Measurements from ENCODE around the gene PDE8B.
"Not testable (repeated sequence)": the region's sequence is repeated elsewhere in the genome, so short reads cannot be mapped to it uniquely, and the experiment has no call there.

PDE8B gene

DNA sequence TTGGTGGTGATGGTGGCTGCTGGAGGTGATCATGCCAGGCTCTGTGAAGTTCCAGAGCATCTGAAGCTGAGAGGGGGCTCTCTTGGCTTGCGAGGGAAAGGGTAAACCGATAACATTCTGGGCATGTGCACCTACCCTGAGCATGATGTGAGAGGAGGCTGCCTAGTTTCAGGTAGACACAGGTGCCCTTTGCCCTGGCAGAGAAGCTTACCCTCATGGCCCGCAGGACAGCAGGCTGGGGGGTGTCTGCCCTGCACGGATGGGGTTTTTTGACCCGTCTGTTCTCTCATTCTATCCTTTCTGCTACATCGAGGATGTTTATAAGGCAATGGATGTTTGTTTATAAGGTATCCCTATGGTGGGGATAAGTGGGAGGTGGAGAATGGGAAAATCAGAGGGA, 148.8 kb downstream of the PDE8B start:
- DNase-seq (ENCODE audit: low read depth) = no peak

DNA sequence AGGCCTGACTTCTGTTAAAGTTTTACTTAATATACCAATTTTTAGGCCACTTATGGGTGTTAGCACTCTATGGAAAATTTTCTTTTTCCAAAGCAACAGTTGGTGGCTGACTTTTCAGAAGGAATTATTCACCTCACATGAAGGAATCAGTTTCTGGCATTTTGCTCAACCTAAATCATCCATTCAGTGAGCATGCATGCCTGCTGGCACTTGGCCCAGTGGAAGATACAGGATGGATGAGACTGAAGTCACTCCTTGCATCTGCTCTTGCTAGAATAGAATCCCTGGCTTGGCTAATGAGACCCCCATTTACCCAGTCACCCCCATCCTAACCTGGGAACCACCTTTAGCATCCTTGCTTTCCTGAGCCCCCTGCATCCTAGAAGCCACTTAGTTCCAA, 149.9 kb downstream of the PDE8B start:
- no peak for DNase-seq (ENCODE audit: low read depth)

DNA sequence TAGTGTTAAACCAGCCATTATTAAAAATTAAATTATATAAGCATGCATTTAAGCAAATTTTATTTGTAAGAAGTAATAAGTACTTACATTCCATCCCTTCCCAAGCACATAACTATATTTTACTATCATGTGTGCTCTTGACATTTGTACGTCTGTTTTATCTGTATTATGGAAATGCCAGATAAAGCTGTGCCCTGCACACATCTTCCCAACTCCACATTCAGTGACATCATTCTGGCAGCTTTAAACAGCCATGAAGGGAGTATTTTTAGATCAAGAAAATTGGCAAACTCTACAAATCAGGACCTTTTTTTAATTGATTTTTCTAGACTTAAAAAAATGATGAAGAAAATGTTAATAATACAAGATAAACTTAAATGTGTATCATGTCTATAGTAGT, 150.5 kb downstream of the PDE8B start:
- no peak for DNase-seq (ENCODE audit: low read depth)

DNA sequence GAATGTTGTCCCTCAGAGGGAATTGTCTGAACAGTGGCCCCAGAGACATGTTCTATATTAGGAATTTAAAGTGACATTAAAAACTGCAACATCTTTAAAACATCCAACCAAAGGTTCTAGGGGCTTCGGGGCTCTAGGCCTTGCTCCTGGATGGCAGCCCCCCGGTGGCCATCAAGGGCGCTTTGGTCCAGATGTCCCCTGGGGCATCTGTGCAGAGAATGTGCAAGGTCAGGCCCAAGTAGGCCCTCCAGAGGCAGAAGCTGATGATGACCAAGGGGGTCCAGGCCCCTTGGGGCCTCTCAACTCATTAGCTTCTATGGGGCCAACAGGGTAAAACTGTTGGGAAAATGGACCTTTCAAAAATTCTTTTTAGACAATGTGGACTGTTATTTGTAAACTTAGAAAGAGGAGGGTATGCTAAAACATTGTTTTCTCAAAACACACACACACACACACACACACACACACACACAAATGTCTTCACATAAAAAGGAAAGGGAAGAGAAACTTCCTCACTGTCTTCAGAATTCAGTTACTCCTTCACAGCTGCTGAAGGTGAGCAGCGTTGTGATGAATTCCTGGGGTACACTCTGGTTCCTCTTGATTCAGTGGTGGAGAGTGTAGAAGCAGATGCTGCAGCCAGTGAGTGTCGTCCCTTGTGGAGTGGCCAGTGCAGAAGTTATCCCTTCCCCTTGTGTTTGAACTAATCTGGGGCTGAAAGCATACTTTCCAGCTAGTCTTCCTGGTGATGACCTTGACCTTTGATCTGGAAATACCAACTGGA, 156.4 kb downstream of the PDE8B start:
- DNase-seq (ENCODE audit: low read depth) = no peak

DNA sequence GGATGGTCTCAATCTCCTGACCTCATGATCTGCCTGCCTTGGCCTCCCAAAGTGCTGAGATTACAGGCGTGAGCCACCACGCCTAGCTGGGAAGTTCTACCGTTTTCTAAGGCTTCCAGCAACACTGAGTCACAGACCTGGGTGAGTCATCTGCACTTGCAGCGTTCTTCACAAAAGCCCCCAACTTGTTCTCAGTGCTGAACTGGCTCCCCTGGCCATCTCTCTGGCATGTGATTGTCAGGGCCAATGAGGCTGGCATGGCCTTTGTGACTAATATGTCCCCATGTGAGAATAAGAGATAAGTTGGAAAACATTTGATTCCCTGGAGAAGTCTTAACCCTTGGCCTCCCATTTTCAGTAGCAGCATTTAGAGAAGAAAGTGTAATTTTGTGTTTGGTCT, 157.3 kb downstream of the PDE8B start:
- no peak for DNase-seq (ENCODE audit: low read depth)

DNA sequence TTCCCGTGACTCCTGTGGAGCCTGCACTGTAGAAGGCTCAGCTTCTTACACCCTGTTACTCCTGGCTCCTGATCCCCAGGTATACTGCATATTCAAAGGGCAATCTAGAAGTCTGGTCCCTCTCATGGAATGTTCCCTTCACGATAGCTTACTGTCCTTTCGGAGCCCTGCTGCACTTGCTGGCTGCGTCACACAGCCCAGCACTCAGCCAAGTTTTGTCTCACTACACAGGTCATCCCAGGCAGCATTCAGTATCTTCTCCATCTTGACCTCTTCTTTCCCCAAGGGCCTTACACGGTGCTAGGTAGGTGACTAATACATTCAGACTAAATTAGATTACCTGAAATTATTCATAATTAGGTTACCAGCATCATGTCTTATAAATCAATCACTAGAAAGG, 157.9 kb downstream of the PDE8B start:
- no peak for DNase-seq (ENCODE audit: low read depth)

DNA sequence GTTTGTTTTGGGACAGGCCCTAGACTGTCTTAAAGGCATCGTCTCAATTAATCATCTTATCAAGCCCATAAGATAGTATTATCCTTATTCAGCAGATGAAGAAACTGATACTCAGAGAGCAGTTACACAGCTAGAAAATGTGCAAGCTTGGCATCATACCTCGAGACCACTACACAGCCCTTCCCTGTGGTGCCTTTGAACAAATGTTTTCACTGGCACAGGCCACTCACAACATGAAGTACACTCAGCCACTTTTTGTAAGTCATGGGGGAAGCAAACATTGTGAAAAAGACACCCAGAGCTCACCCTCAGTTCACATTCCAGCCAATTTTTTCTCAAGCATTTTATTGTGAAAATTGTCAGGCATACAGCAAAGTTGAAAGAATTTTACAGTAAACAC, 159.1 kb downstream of the PDE8B start:
- DNase-seq (ENCODE audit: low read depth) = no peak

DNA sequence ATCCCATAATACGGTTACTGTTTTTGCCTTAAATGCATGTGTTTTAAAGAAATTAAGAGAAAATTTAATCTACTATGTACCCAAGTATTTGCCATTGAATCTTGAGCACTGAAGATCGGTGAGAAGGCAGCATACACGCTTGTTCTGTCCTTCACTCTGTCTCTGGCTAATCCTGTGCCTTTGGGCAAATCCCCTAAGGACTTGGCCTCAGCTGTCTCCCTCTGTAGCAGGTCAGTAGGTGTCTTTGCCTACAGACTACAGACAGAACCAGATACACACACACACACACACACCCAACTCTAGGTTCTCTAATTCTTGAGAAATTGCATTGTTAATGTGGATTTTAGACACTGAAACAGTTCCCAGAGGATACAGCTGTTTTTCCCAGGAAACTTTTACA, 164.2 kb downstream of the PDE8B start:
- DNase-seq (ENCODE audit: low read depth) = no peak

DNA sequence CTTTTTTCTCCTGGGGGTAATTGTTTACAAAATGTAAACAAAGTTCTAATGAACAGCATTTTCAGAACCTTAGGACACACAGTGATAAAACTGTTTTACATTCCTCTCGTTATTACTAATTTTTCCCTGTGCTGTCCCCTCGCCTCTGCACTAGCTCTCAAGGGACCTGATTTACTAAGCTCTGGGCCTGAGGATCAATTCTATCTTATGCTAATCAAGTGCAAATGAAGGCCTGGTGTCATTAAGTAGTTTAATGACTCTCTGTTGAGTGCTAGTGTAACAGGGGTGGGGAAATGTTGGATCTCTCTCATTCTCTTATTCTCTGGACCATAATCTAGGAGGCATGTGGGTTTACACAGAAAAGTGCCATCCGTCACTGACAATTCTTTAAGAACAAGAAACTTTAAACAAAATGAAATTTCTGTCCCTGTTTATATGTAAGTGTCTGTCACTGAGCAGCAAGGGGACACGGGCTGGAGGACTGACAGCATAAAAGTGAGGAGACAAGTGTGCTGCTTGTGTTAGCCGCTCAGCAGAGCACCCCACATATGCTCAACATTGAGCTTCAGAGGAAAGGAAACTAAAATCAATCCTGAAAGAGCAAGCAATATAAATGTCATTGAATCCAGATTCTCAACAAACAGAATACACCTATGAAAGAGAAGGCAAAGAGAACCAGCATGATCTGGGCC, 166.3 kb downstream of the PDE8B start:
- no peak for DNase-seq (ENCODE audit: low read depth)

DNA sequence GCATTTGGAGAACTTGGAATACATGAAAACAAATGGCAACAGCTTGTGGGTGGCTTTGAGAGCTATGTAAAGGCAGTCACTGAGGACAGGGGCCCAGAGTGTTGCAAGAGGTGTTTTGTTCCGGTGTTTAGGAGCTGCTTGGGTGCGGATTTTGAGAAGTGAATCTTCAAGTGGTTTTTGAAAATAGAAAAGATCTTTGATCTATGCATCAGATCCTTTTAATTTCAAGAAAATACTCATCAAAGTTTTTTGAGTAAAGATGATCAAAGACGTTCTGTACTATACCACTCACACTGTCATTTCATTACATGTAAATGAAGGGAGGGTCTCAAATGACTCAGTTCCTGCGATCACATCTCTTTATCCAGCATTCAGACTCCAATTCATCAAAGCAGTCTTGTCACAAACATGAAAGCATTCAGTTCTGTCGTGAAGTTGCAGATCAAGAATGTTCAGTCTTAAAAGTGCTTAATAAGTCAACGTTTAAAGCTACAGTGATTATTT, 169.1 kb downstream of the PDE8B start:
- DNase-seq (ENCODE audit: low read depth) = no peak

DNA sequence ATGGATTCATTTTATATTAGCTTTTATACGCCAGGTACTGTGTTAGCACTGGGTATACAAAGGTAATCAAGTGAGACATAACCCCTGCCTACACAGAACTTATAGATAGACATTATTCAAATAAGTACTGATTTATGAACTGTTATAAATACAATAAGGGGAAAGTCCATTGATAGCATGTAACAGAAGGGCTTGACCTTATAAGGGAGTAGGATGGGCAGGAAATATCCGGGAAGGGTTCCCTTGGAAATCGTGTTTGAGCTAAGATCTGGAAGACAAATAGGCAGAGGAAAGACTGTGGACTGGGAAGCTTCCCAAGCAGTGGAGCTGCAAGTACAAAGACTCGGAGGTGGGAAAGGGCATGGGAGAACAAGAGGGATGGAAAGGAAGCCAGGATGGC, 170.2 kb downstream of the PDE8B start:
- no peak for DNase-seq (ENCODE audit: low read depth)

DNA sequence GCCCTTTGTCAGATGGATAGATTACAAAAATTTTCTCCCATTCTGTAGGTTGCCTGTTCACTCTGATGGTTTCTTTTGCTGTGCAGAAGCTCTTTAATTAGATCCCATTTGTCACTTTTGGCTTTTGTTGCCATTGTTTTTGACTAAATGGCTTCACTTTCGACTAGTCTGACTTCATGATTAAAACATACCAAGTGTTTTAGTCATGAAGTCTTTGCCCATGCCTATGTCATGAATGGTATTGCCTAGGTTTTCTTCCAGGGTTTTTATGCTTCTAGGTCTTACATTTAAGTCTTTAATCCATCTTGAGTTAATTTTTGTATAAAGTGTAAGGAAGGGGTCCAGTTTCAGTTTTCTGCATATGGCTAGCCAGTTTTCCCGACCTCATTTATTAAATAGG, 172.9 kb downstream of the PDE8B start:
- not testable (repeated sequence) for DNase-seq (ENCODE audit: low read depth)

DNA sequence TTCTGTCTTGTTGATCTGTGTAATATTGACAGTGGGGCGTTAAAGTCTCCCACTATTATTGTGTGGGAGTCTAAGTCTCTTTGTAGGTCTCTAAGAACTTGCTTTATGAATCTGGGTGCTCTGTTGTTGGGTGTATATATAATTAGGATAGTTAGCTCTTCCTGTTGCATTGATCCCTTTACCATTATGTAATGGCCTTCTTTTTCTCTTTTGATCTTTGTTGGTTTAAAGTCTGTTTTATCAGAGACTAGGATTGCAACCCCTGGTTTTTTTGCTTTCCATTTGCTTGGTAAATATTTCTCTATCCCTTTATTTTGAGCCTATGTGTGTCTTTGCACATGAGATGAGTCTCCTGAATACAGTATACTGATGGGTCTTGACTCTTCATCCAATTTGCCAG, 175.9 kb downstream of the PDE8B start:
- DNase-seq (ENCODE audit: low read depth) = not testable (repeated sequence)

DNA sequence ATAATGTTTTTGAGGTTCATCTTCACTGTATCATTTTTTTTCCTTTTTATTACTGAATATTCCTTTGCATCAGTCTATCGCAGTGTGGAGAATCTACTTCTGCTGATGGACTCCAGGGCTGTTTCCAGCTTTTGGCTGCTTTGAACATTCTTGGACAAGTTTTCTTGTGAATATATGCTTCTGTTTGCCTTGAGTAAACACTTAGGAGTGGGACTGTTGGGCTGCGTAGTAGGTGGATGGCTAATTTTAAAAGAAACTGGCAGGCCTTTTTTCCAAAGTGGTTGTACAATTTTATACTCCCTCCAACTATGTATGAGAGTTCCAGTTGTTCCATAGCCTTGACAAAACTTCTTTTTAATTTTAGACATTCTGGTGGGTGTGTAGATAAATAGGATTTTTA, 179.3 kb downstream of the PDE8B start:
- no peak for DNase-seq (ENCODE audit: low read depth)

DNA sequence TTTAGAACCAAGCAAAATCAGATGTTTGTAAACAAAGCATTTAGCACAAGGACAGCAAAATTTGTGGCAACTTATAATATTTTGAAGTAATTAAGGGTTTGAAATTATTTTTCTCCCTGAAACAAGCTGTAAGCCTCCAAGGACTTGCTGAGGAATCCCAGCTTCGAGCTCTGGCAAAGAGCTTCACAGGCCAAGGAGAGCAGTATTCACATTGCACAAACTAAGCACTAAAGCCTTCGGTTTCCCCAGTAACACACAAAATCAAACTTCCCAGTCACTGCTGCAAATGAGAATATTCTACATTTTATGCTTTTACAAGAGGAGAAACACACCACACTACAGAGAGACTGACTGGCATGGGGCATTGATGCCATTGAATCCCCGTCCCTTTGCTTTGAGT, 179.7 kb downstream of the PDE8B start:
- DNase-seq (ENCODE audit: low read depth) = no peak

DNA sequence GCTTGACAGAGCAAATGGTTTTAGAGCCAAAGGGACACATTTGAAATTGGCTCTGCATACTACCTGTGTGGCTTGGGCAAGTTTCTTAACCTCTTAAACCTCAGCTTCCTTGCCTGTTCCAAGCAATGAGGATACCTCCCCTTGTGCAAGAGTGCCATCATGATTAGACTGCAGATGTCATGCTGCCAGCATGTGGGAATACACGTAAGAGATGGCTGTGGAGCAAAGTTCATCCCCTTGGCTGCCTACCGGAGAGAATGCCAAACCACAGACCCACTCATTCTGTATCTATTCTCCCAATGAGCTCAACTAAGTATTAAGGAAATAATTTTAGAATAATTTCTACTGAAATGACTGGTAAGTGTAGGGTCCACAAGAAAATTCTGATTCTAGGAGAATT, 180.3 kb downstream of the PDE8B start:
- DNase-seq (ENCODE audit: low read depth) = no peak

DNA sequence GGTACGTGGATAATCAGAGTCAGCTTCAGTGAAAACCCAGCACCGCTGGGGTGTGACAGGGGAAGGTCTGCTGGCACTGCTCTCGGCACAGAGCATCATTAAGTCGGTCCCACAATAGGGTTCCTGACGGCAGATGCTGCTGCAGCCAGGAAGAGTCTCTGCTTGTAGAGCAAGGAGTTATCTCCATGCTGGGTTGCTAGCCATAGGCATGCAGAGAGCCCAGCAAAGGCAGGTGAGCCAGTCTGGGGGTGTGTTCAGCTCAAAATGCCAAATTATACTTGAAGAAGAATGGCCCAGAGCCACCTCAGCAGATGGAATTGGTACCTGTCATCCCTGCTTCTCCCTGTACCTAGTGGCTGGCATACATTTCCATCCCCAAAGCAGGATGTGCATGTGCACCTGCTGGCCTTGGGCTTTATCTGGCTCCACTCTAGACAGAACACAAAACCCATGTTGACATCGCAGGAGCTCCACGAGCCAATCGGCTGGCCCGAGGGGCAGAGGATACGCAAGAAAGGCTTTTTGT, 180.8 kb downstream of the PDE8B start:
- DNase-seq (ENCODE audit: low read depth) = no peak

DNA sequence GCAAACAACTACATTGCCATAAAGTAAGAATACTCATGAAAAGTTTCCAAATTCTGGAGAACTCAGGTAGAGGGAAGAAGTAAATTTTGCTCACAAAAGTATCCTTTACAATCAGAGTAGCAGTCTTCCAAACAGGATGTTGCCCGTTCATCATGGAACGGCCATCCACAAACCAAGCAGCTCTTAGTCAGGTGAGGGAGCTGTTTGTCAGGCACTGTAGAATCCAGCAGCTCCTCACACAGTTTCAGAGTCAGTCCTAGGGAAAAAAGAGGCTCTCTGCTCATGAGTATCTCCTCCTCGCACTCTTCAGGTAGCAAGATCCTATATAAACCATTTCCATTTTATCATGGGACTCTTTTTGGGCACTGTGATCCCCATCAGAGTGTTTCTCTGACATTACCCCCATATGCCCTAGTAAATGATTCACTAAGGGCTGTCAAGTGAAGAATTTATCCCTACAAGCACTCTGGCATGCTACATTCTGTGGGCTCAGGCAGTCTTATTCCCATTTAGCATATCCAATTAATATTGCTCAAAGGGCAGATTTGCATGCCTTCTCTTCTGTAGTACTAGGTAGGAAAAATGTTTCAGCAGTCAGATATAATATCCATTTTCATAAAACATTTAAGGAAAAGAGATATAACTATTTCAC, 183.7 kb downstream of the PDE8B start:
- no peak for DNase-seq (ENCODE audit: low read depth)

DNA sequence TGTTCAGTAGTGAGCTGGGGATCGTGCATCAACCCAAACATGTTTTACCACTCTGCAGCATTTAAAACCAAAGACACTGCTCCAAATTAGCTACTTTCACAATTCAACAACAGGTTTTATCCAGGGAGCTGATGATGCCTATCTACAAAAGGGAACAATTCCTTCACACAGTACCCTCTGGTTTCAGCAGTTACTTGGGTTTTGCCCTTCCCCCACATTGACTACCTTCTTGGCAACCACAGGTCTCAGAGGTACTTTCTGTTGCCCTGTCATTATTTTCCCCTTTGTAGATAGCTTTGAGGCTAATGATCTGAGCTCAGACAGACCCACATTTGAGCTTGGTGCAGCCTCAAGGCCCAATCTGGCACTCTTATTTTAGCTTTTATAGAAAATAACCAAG, 185.5 kb downstream of the PDE8B start:
- no peak for DNase-seq (ENCODE audit: low read depth)

DNA sequence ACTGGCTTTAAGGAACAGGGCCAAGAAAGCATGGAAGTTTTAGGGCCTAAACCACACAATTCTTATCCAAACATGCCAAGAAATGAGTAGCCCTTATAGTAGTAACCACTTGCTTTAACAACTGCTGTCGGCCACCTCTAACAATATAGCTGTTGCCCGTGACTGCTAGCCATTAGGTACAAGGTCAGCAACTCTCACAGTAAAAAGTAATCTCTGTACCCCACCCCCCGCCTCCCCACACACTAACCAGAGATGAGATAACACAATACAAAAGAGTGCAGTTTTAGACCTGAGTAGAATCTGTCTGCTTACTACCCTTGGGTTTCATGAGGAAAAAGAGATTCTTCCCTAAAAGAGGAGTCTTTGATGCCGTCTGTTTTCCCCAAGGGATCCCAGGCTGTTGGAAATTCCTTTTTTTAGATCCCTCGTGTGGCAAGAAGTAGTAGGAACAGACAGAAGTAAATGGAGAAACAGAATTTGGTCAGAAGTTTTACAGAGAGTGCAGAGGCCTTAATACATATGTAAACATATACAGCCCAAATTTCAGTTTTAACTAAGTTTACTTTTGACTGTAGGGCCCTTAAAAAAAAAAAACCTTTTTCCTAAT, 187.3 kb downstream of the PDE8B start:
- DNase-seq (ENCODE audit: low read depth) = no peak

DNA sequence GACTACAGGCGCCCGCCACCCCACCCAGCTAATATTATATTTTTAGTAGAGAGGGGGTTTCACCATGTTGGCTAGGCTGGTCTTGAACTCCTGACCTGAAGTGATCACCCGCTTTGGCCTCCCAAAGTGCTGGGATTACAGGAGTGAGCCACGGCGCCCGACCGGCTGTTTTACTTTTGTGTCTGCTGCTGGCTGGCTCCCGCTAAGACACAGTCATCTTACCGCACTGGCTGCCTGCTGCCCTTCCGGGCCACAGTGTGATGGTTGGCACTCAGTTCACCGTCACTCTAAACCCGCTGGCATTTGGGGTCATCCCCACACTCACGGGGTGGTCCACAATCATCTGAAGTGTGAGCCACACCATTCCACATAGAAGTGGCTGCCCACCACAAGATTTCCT, 188.0 kb downstream of the PDE8B start:
- no peak for DNase-seq (ENCODE audit: low read depth)

DNA sequence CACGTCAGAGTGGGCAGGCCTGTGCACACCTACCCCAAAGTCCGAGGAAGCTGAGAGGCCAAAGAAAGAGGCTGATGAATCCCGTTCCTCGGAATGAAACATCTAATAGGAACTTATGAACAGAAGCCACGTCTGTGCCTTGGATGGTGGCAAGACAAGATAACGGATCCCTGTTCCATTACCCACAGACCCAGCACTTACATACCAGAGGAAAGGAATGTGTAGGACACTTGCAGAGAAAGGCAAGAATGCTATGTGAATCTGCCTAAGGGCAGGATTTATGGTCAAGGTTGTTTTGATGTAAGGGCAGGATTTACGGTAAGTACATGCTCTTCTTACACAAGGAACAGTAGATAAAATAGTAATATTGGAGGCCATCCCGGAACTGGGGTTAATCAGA, 188.4 kb downstream of the PDE8B start:
- no peak for DNase-seq (ENCODE audit: low read depth)

DNA sequence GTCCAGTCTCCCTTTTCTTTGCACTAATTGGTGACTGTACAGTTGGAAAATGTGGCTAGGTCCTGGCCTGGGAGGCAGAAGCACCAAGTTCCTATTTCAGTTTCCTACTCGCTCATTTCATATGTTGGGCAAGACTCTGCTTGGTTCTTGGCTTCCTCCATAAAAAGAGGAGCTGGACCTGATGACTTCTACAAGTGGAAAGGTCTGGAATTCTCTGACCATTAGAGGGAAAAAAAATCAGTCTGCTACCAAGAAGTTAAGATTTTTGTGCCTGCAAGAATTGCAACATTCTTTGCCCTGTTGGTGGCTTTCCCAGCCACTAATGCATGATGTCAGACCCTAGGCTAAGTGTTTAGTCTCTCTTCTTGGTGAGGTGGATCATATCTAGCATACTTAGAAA, 190.2 kb downstream of the PDE8B start:
- DNase-seq (ENCODE audit: low read depth) = no peak

Data from stimulated activated CD8-positive, alpha-beta memory T cell treated with anti-CD3 and anti-CD28 coated beads, Interleukin-15, amount 100 ng/mL, for 1 hour (primary cell).